ENCODE results near the gene PTDSS2.

DNA sequence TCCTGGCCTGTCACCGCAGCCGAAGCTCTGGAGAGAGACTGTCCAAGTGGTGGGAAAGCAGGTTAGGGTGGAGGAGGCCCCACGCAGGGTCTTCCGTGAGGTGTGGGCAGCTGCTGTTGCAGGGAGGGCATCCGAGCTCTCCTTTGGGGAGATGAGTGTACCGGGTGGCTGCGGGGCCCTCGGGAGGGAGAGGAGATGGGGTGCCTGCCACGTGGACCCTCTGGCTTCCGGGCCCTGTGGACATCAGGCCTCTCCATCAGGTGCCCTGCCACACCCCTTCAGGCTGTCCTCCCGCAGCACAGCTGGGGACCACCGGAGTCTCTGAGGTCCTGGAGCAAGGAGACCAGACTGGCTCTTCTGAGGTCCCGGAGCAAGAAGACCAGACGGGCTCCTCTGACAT, 1.7 kb downstream of the PTDSS2 start:
- TF ChIP-seq, protein P1, sequence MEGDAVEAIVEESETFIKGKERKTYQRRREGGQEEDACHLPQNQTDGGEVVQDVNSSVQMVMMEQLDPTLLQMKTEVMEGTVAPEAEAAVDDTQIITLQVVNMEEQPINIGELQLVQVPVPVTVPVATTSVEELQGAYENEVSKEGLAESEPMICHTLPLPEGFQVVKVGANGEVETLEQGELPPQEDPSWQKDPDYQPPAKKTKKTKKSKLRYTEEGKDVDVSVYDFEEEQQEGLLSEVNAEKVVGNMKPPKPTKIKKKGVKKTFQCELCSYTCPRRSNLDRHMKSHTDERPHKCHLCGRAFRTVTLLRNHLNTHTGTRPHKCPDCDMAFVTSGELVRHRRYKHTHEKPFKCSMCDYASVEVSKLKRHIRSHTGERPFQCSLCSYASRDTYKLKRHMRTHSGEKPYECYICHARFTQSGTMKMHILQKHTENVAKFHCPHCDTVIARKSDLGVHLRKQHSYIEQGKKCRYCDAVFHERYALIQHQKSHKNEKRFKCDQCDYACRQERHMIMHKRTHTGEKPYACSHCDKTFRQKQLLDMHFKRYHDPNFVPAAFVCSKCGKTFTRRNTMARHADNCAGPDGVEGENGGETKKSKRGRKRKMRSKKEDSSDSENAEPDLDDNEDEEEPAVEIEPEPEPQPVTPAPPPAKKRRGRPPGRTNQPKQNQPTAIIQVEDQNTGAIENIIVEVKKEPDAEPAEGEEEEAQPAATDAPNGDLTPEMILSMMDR (IDR thresholded peaks at IDR 0.05; ENCODE audit: low read depth, low read length, poor library complexity, severe bottlenecking), result no peak
- TF ChIP-seq EZH2phosphoT487 (IDR thresholded peaks at IDR 0.05; ENCODE audit: borderline replicate concordance, low read length), result no peak

All from DOHH2 (cell line).